ENCODE data around the gene KDELR3.

- TF ChIP-seq CTCF (optimal IDR thresholded peaks at IDR 0.05 in 1 of 3, IDR thresholded peaks at IDR 0.05 in 1 of 3, conservative IDR thresholded peaks at IDR 0.05 in 1 of 3; ENCODE audit: extremely low read depth in 1 of 3, insufficient read depth in 2 of 3, low read length in 3 of 3) (no peak), EZH2 (IDR thresholded peaks at IDR 0.05; ENCODE audit: low read length) (no peak)
Measured at GRCh38 chr22:38456841-38457699, 10.8 kb upstream of the KDELR3 start.

Measured in keratinocyte (primary cell).